ENCODE measurements around the gene OGDH.

- TF ChIP-seq RELA (IDR thresholded peaks at IDR 0.05; ENCODE audit: borderline replicate concordance, partially characterized antibody) (no peak), CHD4 (IDR thresholded peaks at IDR 0.05) (no peak), CBX3 (IDR thresholded peaks at IDR 0.05; ENCODE audit: borderline replicate concordance, low read depth) (no peak), CTCF (IDR thresholded peaks at IDR 0.05 in 2 of 3, conservative IDR thresholded peaks at IDR 0.05 in 1 of 3; ENCODE audit: control insufficient read depth in 2 of 3, extremely low read depth in 1 of 3, insufficient read depth in 1 of 3, low read depth in 3 of 3, low read length in 3 of 3) (no peak), EZH2 (IDR thresholded peaks at IDR 0.05; ENCODE audit: borderline replicate concordance, control insufficient read depth, low read depth, low read length) (no peak), SUZ12 (IDR thresholded peaks at IDR 0.05; ENCODE audit: unreplicated experiment) (no peak)
Observed at GRCh38 chr7:44740055-44740454, 133.6 kb downstream of the OGDH start.
